Sciatic nerve (tissue), 2 donors: ENCODE data around the gene NUDT5. TPM values are rescaled to one million over a fixed set of nuclear protein-coding genes. Genes with fewer than 3 reads are reported as not detected.
"Not testable (repeated sequence)": the region's sequence is repeated elsewhere in the genome, so short reads cannot be mapped to it uniquely, and the experiment has no call there.

Source experiments
- ATAC-seq: fragments of 200-7000 bp; cut with Tn5 transposase; one replicate; pipeline ENCODE4 v1.9.1; 2020; ENCODE audit warnings: mild to moderate bottlenecking, moderate library complexity
- DNase-seq: peaks from one replicate; pipeline ENCODE4 v3.0.0-alpha.2; 2020; ENCODE audit warnings: low spot score
- intact Hi-C: fragments of 100-400 bp; cut with DNase I; formaldehyde crosslinking; loops from one replicate; pipeline ENCODE4 v1.14.2; 2022
- total RNA-seq: library from RNA; stranded (reverse); fragmentation: NEBNext Ultra II Directional; extraction: Animal tissue kit (Norgen Biotek cat#: 25700); gene quantifications from one replicate; pipeline ENCODE4 v1.2.1, GENCODE V29; 2021
- donor health status: DM: no; HTN: no; CAD: no.
- donor health status: DM: no; HTN: no; CAD: no.

The NUDT5 gene
- total RNA-seq, 1 donor from 2014 or later = 36.2 TPM

DNA sequence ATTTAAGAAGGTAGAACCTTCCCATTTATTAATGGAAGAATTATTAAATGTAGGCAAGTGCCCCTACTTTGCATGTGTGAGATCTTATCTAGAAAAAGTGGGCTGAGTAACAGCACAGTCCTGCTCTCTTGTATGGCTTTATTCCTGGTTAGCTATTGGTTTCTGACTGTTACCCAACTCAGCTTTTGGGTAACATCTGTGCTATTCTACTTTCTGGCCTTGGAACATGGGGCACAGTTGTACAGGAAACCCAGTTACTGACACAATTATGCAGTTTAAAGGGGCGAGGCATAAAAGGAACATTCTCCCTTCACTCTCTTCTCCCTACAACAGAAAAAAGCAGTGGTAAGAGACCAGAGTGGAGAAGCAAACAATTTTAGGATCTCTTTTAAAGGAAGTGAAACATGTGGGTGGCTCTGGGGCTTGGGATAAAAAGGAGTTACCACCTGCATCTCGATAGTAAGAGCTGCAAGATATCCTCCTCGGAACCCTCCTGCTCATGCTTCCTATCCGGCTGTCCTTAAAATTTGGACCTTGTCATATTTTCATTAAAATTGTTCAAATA, 16.0 kb downstream of the NUDT5 start:
- DNase-seq (no peak), ATAC-seq (no peak)
- intact Hi-C loops = no loop called here

DNA sequence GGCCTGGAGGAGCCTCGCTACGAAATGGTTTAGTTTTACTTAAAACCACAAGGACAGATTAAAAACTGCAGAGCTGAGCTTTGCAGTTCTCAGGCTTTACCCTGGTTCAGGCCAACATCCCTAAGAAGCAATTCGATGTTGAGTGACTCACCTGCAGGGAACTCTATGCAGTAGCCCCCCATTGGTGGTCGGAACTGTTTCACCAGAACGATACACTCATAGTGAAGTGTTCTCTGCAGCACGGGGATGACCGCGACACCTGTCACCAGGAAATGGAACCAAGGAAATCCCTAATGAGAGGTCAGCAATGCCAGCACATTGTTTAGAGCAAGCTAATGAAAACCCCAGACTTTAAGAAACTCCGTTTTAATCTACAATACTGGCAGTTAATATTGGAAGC, 18.0 kb downstream of the NUDT5 start:
- no peak for DNase-seq
- intact Hi-C loops = no loop called here
- no peak for ATAC-seq

DNA sequence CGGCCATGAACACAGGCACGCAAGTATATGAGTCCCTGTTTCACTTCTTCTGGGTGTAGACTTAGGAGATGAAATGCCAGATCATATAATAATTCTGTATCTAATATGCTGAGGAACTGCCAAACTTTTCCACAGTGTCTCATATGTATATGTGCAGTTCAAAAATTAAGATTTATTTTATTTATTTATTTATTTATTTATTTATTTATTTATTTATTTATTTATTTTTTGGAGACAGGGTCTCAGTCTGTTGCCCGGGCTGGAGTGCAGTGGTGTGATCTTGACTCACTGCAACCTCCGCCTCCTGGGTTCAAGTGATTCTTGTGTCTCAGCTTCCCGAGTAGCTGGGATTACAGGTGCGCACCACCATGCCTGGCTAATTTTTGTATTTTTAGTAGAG, 24.2 kb downstream of the NUDT5 start:
- intact Hi-C loops, ATAC-seq, DNase-seq: not testable (repeated sequence)

DNA sequence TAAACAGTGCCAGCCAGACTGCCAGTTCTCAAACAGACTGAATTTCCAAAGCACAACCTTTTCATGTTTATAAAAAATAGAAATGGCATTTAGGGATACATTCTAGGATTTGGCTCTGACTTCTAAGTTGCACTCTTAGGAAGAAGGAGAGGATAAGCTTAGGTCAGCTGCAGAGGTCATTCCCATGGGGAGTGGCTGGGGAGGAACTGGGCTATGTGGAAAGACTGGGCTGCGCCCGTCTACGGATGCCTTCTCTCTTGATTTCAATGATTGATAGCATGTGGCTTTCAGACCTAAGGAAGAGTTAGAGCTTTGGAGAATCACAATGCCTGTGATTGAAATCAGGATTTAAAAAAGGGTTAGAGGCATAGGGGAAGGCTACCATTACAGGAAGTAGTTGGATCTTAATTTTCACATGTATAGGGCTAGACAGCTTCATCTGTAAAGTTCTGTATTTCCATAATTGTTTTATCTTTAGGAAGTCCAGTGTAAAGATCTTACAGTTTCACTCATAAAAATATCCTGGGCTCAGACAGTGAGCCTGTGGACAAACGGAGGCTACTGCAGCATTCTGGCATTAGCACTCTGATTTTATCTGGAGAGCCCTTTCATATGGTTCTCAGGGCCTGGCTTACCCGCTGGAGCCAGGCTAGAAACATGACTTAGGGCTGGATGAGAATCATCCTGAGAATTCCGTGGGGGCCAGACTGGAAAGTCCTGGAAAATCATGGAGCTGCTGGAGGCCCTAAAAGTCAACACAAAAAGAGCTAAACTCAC, 29.5 kb downstream of the NUDT5 start:
- intact Hi-C loops = no loop called here
- DNase-seq (no peak), ATAC-seq (peak; percentile 59)

DNA sequence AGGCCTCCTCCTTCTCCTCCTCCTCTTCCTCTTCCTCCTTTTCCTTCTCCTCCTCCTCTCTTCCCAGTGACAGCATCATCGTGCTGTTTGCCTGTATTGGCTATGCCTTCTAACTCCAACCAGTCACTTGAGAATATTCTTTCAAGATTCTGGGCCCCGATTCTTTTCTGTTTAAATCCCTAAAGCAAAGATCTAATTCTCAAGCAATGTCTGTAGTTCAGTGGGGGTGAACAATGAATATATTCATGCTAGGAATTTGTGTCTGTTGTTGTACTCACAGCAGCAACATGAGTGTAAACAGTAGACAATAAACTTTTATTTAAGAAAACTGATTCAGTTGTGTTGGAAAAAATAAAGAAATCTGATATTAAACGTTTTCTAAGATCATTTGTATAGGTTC, 30.7 kb downstream of the NUDT5 start:
- ATAC-seq (peak; percentile 42), DNase-seq (no peak)
- intact Hi-C loops = no loop called here

DNA sequence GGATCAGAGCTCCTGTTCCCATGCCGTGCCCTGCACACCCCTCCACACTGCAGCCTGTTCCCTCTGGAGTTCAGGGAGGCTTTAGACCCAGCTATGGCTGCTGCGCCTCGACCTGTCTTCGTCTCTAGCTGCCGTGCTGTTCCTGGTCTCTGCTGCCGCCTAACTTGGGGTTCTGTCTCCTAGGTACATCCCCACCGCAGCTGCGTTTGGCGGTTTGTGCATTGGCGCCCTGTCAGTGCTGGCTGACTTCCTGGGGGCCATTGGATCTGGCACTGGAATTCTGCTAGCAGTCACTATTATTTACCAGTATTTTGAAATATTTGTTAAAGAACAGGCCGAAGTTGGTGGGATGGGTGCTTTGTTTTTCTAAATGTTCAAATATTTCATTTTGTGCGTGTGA, 31.6 kb downstream of the NUDT5 start:
- DNase-seq = no peak
- ATAC-seq = no peak
- intact Hi-C loops = no loop called here

DNA sequence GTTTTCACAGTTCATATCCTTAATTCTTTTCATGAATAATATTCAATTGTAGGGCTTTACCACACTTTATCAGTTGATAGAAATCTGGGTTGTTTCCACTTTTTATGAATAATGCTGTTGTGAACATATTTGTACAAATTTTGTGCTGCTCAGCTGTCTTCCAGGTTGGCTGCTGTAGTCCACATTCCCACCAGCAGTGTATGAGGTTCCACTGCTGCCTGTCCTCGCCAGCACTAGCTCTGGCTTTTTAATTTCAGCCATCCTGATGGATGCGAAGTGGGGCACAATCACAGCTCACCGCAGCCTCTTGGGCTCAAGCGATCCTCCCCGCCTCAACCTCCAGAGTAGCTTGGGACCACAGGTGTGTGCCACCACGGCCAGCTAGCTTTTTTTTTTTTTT, 32.8 kb downstream of the NUDT5 start:
- ATAC-seq (no peak), DNase-seq (no peak)
- intact Hi-C loops = no loop called here

DNA sequence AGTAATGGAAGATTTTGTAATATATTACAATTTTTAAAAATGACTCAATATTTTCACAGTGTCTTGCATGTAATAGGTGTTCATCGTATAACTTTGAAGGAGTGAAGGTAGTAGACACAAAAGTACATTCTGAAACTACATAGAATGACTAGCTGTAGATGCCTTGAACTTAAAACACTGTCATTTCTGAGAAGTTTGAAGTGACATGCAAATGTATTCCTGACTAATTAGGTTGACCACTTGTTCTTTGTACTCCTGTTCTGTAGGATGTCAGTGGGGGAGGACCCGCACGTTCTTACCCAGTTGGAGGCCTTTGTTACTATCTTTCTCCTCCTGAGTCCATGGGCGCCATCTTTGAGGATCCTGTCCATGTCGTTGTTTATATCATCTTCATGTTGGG, 35.0 kb downstream of the NUDT5 start:
- ATAC-seq (no peak), DNase-seq (no peak)
- intact Hi-C loops = no loop called here

DNA sequence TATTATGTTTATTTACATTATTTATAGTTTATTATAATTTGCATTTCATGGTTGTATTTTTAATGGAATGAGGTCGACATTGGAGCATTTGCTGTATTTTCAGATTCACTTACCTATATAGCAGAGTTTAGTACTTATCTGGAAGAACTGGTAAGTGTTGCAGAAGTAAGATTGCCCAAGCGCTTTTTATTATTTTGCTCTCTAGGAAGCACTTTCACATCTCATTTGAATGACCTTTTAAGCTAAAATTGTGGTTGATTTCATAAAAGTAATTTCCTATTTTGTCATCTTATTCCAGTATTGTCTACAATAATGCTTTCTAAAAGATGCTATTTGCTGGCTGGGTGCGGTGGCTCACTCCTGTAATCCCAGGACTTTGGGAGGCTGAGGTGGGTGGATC, 37.6 kb downstream of the NUDT5 start:
- intact Hi-C loops = no loop called here
- DNase-seq (no peak), ATAC-seq (no peak)

DNA sequence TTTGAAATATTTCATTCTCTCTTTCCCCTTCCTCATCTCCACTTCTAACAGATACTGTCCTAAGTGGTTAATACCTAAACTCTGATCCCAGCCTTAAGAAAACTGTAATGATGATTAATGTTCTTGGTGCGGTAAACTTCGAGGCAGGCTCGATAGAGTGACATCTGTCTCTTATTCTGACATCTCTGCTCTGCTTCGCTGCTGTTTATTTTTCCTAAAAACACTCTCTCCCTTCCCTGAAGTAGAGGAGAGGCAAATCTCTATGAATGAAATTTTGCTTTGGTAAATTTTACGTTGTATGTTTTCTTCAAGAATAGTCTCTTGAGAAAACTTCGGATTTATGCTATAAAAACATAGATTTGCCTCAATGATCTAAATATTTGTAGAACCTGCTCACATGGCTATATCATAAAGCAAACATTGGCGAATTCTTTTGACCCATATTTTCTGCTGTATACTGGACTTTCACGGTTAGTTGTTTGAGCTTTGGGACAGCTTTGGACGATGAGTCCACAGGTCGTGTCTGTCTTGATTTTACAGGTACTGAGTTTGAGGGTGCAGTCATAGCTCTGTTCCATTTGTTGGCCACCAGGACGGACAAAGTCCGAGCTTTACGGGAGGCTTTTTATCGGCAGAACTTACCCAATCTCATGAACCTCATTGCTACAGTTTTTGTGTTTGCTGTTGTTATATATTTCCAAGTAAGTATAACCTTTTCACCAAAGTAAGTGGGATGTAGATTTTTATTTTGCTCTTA, 39.1 kb downstream of the NUDT5 start:
- ATAC-seq = no peak
- intact Hi-C loops = no loop called here
- DNase-seq = no peak

DNA sequence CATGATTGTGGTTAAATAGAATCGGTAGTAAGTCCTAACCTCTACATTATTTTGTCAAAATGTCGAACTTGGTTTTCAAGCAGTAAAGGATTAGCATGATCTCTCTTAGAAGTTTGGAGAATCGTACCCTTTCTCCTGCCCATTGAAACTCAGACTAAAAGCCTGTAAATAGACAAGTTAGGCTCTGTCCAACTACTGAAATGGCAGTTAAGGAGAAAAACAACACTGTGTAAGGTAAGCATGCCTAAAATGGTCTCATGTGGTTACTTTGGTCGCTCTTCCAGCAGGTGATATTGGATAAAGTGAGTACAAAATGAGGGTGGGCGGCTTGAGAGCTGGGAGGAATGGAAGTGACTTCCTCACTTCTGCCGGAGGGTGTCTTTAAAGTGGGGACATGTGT, 41.2 kb downstream of the NUDT5 start:
- ATAC-seq = no peak
- no peak for DNase-seq
- intact Hi-C loops = no loop called here

DNA sequence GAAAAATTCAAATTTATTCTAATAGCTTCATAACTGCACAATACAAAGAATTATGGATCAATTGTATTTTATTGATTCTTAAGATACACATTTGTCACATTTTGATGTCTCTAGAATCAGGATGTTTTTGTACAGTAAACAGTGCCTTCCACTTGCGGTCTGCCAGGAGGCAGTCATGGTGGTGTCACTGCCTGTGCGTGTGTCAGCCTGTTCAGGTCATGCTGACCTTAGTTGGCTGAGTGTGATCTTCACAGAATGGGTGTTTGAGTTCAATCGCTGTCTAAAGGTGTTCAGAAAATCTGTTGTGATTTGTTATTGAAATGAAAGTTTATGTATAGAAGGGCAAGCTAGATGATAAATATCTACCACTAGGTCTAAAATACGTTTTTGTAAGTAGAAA, 45.5 kb downstream of the NUDT5 start:
- no peak for DNase-seq
- intact Hi-C loops = no loop called here
- no peak for ATAC-seq

DNA sequence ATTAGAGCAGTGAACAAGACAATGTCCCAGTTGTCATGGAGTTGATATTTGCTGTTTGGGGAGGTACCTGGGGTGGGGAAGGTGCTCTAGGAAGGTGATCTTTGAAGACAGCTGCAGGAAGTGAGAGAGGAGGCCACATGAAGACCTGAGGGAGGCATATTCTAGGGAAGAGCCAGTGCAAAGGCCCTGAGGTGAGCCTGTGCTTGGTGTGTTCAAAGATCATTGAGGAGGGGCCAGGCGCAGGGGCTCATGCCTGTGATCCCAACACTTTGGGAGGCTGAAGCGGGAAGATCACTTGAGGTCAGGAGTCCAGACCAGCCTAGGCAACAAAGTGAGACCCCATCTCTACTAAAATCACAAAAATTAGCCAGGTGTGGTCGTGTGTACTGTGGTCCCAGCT, 51.2 kb downstream of the NUDT5 start:
- no peak for ATAC-seq
- intact Hi-C loops = no loop called here
- no peak for DNase-seq

DNA sequence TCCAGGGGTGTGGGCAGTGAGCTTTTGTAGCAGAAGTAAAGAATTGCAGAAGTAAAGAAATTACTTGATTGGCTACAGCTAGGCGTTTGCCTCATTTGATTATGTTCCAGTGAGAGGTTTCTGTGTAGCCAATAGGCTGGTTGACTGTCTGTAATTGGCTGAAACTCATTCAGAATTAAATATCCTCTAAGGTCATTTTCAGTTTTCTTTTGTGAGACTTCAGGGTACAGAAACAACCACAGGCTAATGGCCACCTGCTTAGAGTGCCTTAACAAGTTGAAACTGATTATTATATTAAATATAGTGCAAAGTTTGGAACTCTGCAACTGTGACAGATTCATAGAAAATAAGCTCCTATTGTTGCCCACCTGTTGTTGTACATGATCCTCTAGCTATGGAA, 55.7 kb downstream of the NUDT5 start:
- intact Hi-C loops = no loop called here
- DNase-seq (no peak), ATAC-seq (no peak)

DNA sequence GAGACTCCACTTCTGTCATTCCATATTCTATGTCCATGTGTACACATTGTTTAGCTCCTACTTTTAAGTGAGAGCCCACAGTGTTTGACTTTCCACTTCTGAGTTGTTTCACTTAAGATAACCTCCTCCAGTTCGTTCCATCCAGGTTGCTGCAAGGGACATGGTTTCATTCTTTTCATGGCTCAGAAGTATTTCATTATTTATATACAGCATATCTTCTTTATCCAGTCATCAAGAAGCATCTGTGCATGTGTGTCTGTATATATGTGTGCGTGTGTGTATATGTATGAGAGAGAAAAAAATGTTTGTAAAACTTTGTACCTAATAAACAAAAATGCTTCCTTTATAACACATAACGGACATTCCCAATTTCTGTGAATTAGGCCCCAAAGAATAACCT, 60.1 kb downstream of the NUDT5 start:
- intact Hi-C loops = no loop called here
- no peak for ATAC-seq

DNA sequence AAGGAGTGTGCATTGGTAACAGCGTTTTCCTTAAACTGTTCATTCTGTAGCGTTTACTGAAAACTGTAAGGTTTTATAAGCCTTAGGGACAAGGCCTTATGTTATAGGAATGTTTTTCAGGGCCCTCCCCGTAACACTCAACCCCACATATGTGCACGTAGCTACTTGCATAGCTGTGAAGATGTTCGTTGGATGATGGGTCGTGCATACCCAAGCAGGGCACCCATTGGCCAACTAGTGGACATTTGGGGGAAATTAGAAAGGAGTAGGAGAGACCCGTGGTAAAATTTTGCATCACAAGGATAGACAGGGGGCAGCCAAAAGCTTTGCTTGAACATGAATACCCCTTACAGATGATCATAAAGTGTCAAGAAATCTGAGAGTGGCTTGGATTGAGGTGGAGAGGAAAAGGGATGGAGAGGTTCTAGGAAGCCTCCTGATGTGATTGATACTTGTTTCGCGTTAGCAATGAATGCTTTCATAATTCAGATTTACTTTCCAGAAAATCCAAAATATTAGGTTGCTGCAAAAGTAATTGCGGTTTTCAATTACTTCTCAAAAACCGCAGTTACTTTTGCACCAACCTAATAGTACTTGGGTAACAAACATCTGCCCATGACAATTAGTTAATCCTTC, 65.3 kb downstream of the NUDT5 start:
- DNase-seq (no peak), ATAC-seq (peak; percentile 43)
- intact Hi-C loops = no loop called here

More for the DNA sequence above, 60.1 kb downstream of the NUDT5 start:
- no peak for DNase-seq

DNA sequence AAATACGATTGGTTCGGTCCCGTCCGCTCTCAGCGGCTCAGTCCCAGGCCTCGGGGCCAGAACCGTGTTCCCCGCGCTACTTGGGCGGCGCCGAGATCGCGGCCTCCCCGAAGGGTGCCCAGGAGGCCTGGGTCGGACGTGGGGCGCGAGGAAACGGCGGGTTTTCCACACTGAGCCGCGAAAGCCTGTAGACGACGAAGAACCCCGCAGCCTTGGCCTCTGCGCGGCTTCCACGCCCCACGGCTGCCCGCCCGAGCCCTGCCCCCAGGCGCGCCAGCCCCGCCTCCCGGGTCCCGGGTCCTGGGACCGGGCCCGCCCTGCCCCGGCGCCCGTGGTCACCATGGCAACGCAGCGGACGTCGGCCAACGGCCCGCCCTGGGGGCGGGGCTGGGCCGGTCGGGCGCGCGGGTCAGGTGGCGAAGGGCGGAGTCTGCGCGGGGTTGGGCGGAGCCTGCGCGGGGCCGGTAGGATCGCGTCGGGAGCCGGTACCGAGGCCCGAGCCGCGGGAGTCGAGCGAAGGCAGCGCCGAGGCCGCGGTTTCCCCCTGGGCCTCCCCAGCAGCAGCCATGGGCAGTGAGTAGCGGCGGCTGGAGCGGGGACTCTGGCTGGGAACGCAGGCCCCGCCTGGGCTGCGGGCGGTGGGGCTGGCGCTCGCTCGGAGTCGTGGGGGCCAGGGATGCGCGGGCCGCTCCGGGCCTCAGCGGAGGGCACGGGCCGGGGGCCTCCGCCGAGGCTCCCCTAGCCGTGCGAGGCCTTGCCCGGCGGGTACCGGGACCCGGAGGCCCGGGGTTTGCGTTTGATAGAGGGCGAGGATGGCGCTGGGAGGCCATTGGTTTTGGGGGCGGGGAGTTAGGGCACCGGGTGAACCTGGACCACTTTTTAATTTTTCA, 66.2 kb downstream of the NUDT5 start, which contains the start of gene SEC61A2:
Gene SEC61A2, plus strand, starts transcription at position 456 of the 890 bp plus-strand sequence. Its CDS starts 111 bp downstream, at position 567.
- ATAC-seq (peak; percentile 98), DNase-seq (peak; percentile 99)
- intact Hi-C loops = no loop called here

DNA sequence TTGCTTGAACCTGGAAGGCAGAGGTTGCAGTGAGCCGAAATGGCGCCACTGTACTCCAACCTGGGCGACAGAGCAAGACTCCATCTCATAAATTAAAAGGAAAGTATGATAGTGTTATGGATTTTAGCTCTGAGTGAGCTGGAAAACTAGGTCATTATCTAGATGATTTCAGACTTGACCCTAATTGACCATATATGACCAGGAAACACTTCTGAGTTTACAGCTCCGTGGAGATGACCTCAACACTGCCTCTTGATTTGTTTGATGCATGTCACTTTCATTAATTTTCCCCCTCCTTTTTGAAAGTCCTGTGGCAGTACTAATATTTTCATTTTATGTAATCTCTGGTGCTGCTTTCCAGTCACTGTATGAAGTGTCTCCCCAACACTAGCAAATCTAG, 74.0 kb downstream of the NUDT5 start:
- ATAC-seq (no peak), DNase-seq (no peak)
- intact Hi-C loops = no loop called here
